Measurements from ENCODE around the gene SPSB1.

GRCh38 chr1:9410737-9411297, 118.1 kb downstream of the SPSB1 start:
- TF ChIP-seq CTCF (IDR thresholded peaks at IDR 0.05; ENCODE audit: low read length): no peak
- no peak for TF ChIP-seq EZH2phosphoT487 (IDR thresholded peaks at IDR 0.05; ENCODE audit: low read length)
